GM12801 (cell line): ENCODE measurements around the gene MEGF11.

Source experiments
- CTCF ChIP-seq: IDR thresholded peaks from one replicate; pipeline ENCODE4 v1.5.1; 2011; ENCODE audit warnings: control low read depth; ENCODE audit not compliant: insufficient read length; ENCODE audit errors: extremely low read depth

The MEGF11 gene

GRCh38 chr15:65877749-65878148, 375.8 kb downstream of the MEGF11 start:
- no peak for TF ChIP-seq CTCF

- no peak for TF ChIP-seq CTCF
These were observed 378.1 kb downstream of the MEGF11 start for GRCh38 chr15:65875458-65875857.

- TF ChIP-seq CTCF, result no peak
These were observed 380.3 kb downstream of the MEGF11 start for GRCh38 chr15:65873256-65873655.

GRCh38 chr15:65870889-65871533, 382.5 kb downstream of the MEGF11 start:
- TF ChIP-seq CTCF, result no peak

GRCh38 chr15:65869954-65870871, 383.3 kb downstream of the MEGF11 start:
- no peak for TF ChIP-seq CTCF

- no peak for TF ChIP-seq CTCF
These were observed 384.2 kb downstream of the MEGF11 start, which contains the start of gene RAB11A for GRCh38 chr15:65869126-65869953. Gene RAB11A, plus strand, starts transcription at chr15:65869491. Its CDS starts 95 bp downstream, at chr15:65869586.
